Measurements from ENCODE around the gene PROSER1.

The PROSER1 gene

GRCh38 chr13:39036212-39036611 lies 1.7 kb downstream of the PROSER1 start:
- TF ChIP-seq MAX (IDR thresholded peaks at IDR 0.05; ENCODE audit: low read depth, low read length), result peak; percentile 90
- peak; percentile 90 for TF ChIP-seq MYC (IDR thresholded peaks at IDR 0.05; ENCODE audit: low read depth, low read length)
- no peak for TF ChIP-seq POLR2A (IDR thresholded peaks at IDR 0.05; ENCODE audit: extremely low read depth, insufficient read length)
- TF ChIP-seq, protein P1, sequence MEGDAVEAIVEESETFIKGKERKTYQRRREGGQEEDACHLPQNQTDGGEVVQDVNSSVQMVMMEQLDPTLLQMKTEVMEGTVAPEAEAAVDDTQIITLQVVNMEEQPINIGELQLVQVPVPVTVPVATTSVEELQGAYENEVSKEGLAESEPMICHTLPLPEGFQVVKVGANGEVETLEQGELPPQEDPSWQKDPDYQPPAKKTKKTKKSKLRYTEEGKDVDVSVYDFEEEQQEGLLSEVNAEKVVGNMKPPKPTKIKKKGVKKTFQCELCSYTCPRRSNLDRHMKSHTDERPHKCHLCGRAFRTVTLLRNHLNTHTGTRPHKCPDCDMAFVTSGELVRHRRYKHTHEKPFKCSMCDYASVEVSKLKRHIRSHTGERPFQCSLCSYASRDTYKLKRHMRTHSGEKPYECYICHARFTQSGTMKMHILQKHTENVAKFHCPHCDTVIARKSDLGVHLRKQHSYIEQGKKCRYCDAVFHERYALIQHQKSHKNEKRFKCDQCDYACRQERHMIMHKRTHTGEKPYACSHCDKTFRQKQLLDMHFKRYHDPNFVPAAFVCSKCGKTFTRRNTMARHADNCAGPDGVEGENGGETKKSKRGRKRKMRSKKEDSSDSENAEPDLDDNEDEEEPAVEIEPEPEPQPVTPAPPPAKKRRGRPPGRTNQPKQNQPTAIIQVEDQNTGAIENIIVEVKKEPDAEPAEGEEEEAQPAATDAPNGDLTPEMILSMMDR (IDR thresholded peaks at IDR 0.05; ENCODE audit: low read depth, low read length), result no peak
- peak; percentile 63 for DNase-seq (ENCODE audit: low read depth)
- H3K4me3 ChIP-seq (ENCODE audit: low read depth, low read length), result peak overlapping the region; percentile 97

GRCh38 chr13:39035799-39036198 lies 2.1 kb downstream of the PROSER1 start:
- no peak for DNase-seq (ENCODE audit: low read depth)
- no peak for TF ChIP-seq MAX (IDR thresholded peaks at IDR 0.05; ENCODE audit: low read depth, low read length)
- TF ChIP-seq MYC (IDR thresholded peaks at IDR 0.05; ENCODE audit: low read depth, low read length), result no peak
- TF ChIP-seq POLR2A (IDR thresholded peaks at IDR 0.05; ENCODE audit: extremely low read depth, insufficient read length), result no peak

DNA sequence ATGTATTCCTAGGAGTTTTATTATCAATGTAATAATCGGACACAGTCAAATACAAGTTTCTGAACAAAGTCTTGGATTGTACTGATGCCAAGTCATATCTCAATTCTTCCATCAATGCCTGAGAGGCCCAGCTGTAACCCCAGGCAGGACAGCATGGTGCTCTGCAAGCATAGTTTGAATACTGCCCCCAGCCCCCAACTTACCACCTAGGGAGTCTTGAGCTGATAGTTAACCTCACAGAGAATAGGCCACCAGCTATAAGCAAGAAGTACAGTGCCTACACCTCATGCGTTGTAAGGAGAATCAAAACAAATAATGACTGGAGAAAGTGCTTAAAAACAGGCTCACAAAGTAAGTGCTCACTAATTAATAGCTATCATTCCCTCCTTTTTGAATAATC lies 2.7 kb downstream of the PROSER1 start:
- peak; percentile 33 for DNase-seq (ENCODE audit: low read depth)
- H3K4me3 ChIP-seq (ENCODE audit: low read depth, low read length), result peak overlapping the region; percentile 97
- TF ChIP-seq, protein P1 (IDR thresholded peaks at IDR 0.05; ENCODE audit: low read depth, low read length), result no peak
- TF ChIP-seq POLR2A (IDR thresholded peaks at IDR 0.05; ENCODE audit: extremely low read depth, insufficient read length) (no peak), MYC (IDR thresholded peaks at IDR 0.05; ENCODE audit: low read depth, low read length) (no peak)

More at GRCh38 chr13:39035799-39036198, 2.1 kb downstream of the PROSER1 start:
- peak overlapping the region; percentile 97 for H3K4me3 ChIP-seq (ENCODE audit: low read depth, low read length)

- peak; percentile 24 for DNase-seq (ENCODE audit: low read depth)
- TF ChIP-seq, protein P1 (IDR thresholded peaks at IDR 0.05; ENCODE audit: low read depth, low read length), result no peak
- no peak for TF ChIP-seq MAX (IDR thresholded peaks at IDR 0.05; ENCODE audit: low read depth, low read length)
- no peak for TF ChIP-seq POLR2A (IDR thresholded peaks at IDR 0.05; ENCODE audit: extremely low read depth, insufficient read length)
- no peak for TF ChIP-seq MYC (IDR thresholded peaks at IDR 0.05; ENCODE audit: low read depth, low read length)
- peak overlapping the region; percentile 97 for H3K4me3 ChIP-seq (ENCODE audit: low read depth, low read length)
Measured at GRCh38 chr13:39034085-39034484, 3.8 kb downstream of the PROSER1 start.

- no peak overlapping the region for H3K4me3 ChIP-seq (ENCODE audit: low read depth, low read length)
- TF ChIP-seq, protein P1 (IDR thresholded peaks at IDR 0.05; ENCODE audit: low read depth, low read length), result no peak
- no peak for TF ChIP-seq MAX (IDR thresholded peaks at IDR 0.05; ENCODE audit: low read depth, low read length)
- TF ChIP-seq MYC (IDR thresholded peaks at IDR 0.05; ENCODE audit: low read depth, low read length), result no peak
- TF ChIP-seq POLR2A (IDR thresholded peaks at IDR 0.05; ENCODE audit: extremely low read depth, insufficient read length), result no peak
- DNase-seq (ENCODE audit: low read depth), result no peak
Measured at GRCh38 chr13:39032150-39032549, 5.7 kb downstream of the PROSER1 start.

DNA sequence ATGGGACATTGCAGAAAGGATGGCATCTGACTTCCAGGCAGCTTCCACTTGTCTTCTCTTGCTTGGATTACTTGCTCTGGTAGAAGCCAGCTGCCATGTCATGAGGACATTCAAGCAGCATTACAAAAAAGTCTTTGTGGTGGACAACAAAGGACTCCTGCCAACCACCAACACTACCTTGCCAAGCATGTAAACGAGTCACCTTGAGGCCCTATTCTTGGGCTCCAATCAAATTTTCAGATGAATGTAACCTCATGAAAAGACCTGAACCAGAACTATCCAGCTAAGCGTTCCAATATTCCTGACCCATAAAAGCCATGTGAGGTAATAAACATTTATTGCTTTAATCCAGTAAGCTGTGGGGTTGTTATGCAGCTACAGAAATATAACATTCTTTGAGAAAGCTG lies 12.5 kb downstream of the PROSER1 start:
- H3K4me3 ChIP-seq (ENCODE audit: low read depth, low read length), result no peak overlapping the region
- TF ChIP-seq MYC (IDR thresholded peaks at IDR 0.05; ENCODE audit: low read depth, low read length), result no peak
- TF ChIP-seq, protein P1 (IDR thresholded peaks at IDR 0.05; ENCODE audit: low read depth, low read length), result no peak
- TF ChIP-seq POLR2A (IDR thresholded peaks at IDR 0.05; ENCODE audit: extremely low read depth, insufficient read length), result no peak
- no peak for TF ChIP-seq MAX (IDR thresholded peaks at IDR 0.05; ENCODE audit: low read depth, low read length)
- no peak for DNase-seq (ENCODE audit: low read depth)

All from NB4 (cell line).